GM23248 (cell line): ENCODE data around the gene NHEJ1. TPM values are rescaled to one million over a fixed set of nuclear protein-coding genes. Genes with fewer than 3 reads are reported as not detected.

Experiments used
- DNase-seq: peaks from one replicate; pipeline ENCODE4 v3.0.0-alpha.2; 2015
- H2AFZ ChIP-seq: fragments of 200-600 bp; sonication (generic); 2 replicates; pipeline ENCODE4 v1.6.1; 2016; ENCODE audit warnings: antibody characterized with exemption
- H3F3A ChIP-seq: fragments of 200-600 bp; sonication (generic); 2 replicates; pipeline ENCODE4 v1.6.1; 2016; ENCODE audit warnings: mild to moderate bottlenecking, antibody characterized with exemption, mixed run types; ENCODE audit not compliant: insufficient read depth
- H3K27ac ChIP-seq: fragments of 200-600 bp; sonication (generic); 2 replicates; pipeline ENCODE4 v1.5.1; 2016; ENCODE audit warnings: mild to moderate bottlenecking
- H3K27me3 ChIP-seq: fragments of 200-600 bp; sonication (generic); replicated peaks from 2 replicates; pipeline ENCODE4 v1.6.1; 2016; ENCODE audit warnings: mild to moderate bottlenecking; ENCODE audit not compliant: insufficient read depth
- H3K36me3 ChIP-seq: fragments of 200-600 bp; sonication (generic); 2 replicates; pipeline ENCODE4 v1.6.1; 2016; ENCODE audit warnings: low read depth, mild to moderate bottlenecking
- H3K4me1 ChIP-seq: fragments of 200-600 bp; sonication (generic); 2 replicates; pipeline ENCODE4 v1.6.1; 2016; ENCODE audit warnings: mild to moderate bottlenecking; ENCODE audit not compliant: insufficient read depth
- H3K4me2 ChIP-seq: fragments of 200-600 bp; sonication (generic); one replicate; pipeline ENCODE4 v1.6.1; 2016; ENCODE audit warnings: mild to moderate bottlenecking; ENCODE audit not compliant: unreplicated experiment
- H3K4me3 ChIP-seq: fragments of 200-600 bp; sonication (generic); 2 replicates; pipeline ENCODE4 v1.5.1; 2016; ENCODE audit warnings: mild to moderate bottlenecking
- H3K79me2 ChIP-seq: fragments of 200-600 bp; sonication (generic); 2 replicates; pipeline ENCODE4 v1.6.1; 2016; ENCODE audit warnings: mild to moderate bottlenecking; ENCODE audit not compliant: insufficient read depth
- H3K9ac ChIP-seq: fragments of 200-600 bp; sonication (generic); 2 replicates; pipeline ENCODE4 v1.6.1; 2016; ENCODE audit warnings: mild to moderate bottlenecking
- H3K9me2 ChIP-seq: fragments of 200-600 bp; sonication (generic); 2 replicates; pipeline ENCODE4 v1.6.1; 2016; ENCODE audit warnings: mixed run types, mild to moderate bottlenecking, moderate library complexity; ENCODE audit not compliant: insufficient read depth
- H3K9me3 ChIP-seq: fragments of 200-600 bp; sonication (generic); one replicate; pipeline ENCODE4 v1.6.1; 2017; ENCODE audit warnings: low read depth
- H4K20me1 ChIP-seq: fragments of 200-600 bp; sonication (generic); 2 replicates; pipeline ENCODE4 v1.6.0; 2016; ENCODE audit not compliant: insufficient read depth
- EZH2 ChIP-seq: fragments of 200-600 bp; sonication (generic); IDR thresholded peaks from 2 replicates; pipeline ENCODE4 v1.6.1; 2018; ENCODE audit warnings: antibody characterized with exemption, mild to moderate bottlenecking; ENCODE audit not compliant: insufficient read depth, poor library complexity, severe bottlenecking
- EZH2phosphoT487 ChIP-seq: fragments of 200-600 bp; sonication (generic); IDR thresholded peaks from 2 replicates; pipeline ENCODE4 v1.6.1; 2018; ENCODE audit warnings: antibody characterized with exemption, moderate library complexity, mild to moderate bottlenecking, low read depth; ENCODE audit not compliant: insufficient read depth
- WGBS, 2 experiments: methylation state at CpG; one replicate each; pipeline ENCODE4 v1.1.6; 2015 to 2017; ENCODE audit warnings: low lambda C conversion rate in 2 of 2, low coverage in 1 of 2; ENCODE audit errors: missing lambda C conversion rate in 2 of 2; 5-methylcytosine and 5-hydroxymethylcytosine counted together
- in situ Hi-C: fragments of 300-500 bp; cut with MboI; formaldehyde crosslinking; loops from 2 replicates; pipeline ENCODE4 v1.15.0; 2020
- polyA plus RNA-seq: library from polyadenylated mRNA; unstranded; fragments of >200 nt; fragmentation: Nextera tagmentation; extraction: Ambion mirVana; gene quantifications from 2 replicates; pipeline ENCODE4 v1.2.1, GENCODE V29; 2016
- total RNA-seq: library from RNA; depleted of rRNA; stranded (reverse); fragments of >200 nt; shearing (Covaris generic); gene quantifications from 2 replicates; pipeline ENCODE4 v1.2.3, GENCODE V29; 2014

The NHEJ1 gene
- total and polyA plus RNA-seq, 2 experiments from 2014 or later, result 8.3 to 16.1 TPM

- H3K4me3 ChIP-seq, result no peak within 1 kb of the TSS
- H3K27ac ChIP-seq, result no peak within 1 kb of the TSS
These were observed 9.5 kb upstream of the NHEJ1 start, which contains the start of gene SLC23A3 for GRCh38 chr2:219169930-219170654. SLC23A3 (minus strand) TSS chr2:219170029; CDS start chr2:219169984, 45 bp downstream.

GRCh38 chr2:219168932-219169331 lies 8.3 kb upstream of the NHEJ1 start:
- Histone ChIP-seq H3F3A (peaks cover 20% of the 10 kb centered on the region), H3K4me3 (no peak overlapping the region), H3K79me2 (no peaks in the 10 kb centered on the region; the same call in 1 of the 2 replicates), H3K9me2 (no peaks in the 10 kb centered on the region), H2AFZ (no peak overlapping the region), H3K27ac (no peak overlapping the region), H3K9me3 (no peaks in the 10 kb centered on the region), H3K4me1 (peaks cover 6% of the 10 kb centered on the region; the same call in 1 of the 2 replicates), H3K36me3 (0 out of 2 replicates have a peak, but pooled peaks cover under 1% of the 10 kb centered on the region), H3K4me2 (no peak overlapping the region), H4K20me1 (no peaks in the 10 kb centered on the region), H3K9ac (no peak overlapping the region), H3K27me3 (no peaks in the 10 kb centered on the region)
- in situ Hi-C loops, result loop anchor here (10.0 kb wide), 1 partner anchor 136 kb away; the partner anchor contains the start of gene PTPRN
- no peak for DNase-seq
- TF ChIP-seq EZH2 (no peak), EZH2phosphoT487 (no peak)

More at GRCh38 chr2:219169930-219170654, 9.5 kb upstream of the NHEJ1 start, which contains the start of gene SLC23A3:
- DNase-seq, result no peak
- TF ChIP-seq EZH2 (no peak), EZH2phosphoT487 (no peak)
- H3K9me3 ChIP-seq, result no peaks in the 10 kb centered on the region
- no peak within 1 kb of the TSS for H2AFZ ChIP-seq
- H3K79me2 ChIP-seq, result peaks cover 9% of the 10 kb centered on the region
- no peaks in the 10 kb centered on the region for H3K9me2 ChIP-seq
- H3K4me1 ChIP-seq, result peaks cover 10% of the 10 kb centered on the region; the same call in 1 of the 2 replicates
- H3K9ac ChIP-seq, result no peak within 1 kb of the TSS
- 83 to 91% methylated on average over 9 to 10 of the region's 10 CpGs for WGBS, 2 experiments
- no peaks in the 10 kb centered on the region for H3K27me3 ChIP-seq
- no peaks in the 10 kb centered on the region for H4K20me1 ChIP-seq
- H3K36me3 ChIP-seq, result peaks cover 11% of the 10 kb centered on the region; the same call in 1 of the 2 replicates
- H3K4me2 ChIP-seq, result no peak within 1 kb of the TSS
- in situ Hi-C loops, result loop anchor here (10.0 kb wide), 1 partner anchor 135 kb away; the partner anchor contains the start of gene PTPRN
- H3F3A ChIP-seq, result peaks cover 20% of the 10 kb centered on the region

- Histone ChIP-seq H3K36me3 (no peaks in the 10 kb centered on the region), H4K20me1 (no peaks in the 10 kb centered on the region), H3K27ac (no peak overlapping the region), H3F3A (peaks cover 20% of the 10 kb centered on the region), H2AFZ (no peak overlapping the region), H3K79me2 (no peaks in the 10 kb centered on the region), H3K4me3 (no peak overlapping the region), H3K9me3 (no peaks in the 10 kb centered on the region), H3K9ac (no peak overlapping the region), H3K27me3 (no peaks in the 10 kb centered on the region), H3K4me1 (peaks cover 6% of the 10 kb centered on the region; the same call in 1 of the 2 replicates), H3K9me2 (no peaks in the 10 kb centered on the region), H3K4me2 (no peak overlapping the region)
- 50 to 59% methylated on average over 6 of the region's 6 CpGs for WGBS, 2 experiments
- in situ Hi-C loops, result loop anchor here (10.0 kb wide), 1 partner anchor 136 kb away; the partner anchor contains the start of gene PTPRN
- no peak for TF ChIP-seq EZH2
- no peak for TF ChIP-seq EZH2phosphoT487
- DNase-seq, result peak; percentile 32
These were observed 7.9 kb upstream of the NHEJ1 start for GRCh38 chr2:219168526-219168925.

GRCh38 chr2:219167997-219168396 lies 7.4 kb upstream of the NHEJ1 start:
- no peaks in the 10 kb centered on the region for H3K27me3 ChIP-seq
- no peak overlapping the region for H3K4me2 ChIP-seq
- no peak overlapping the region for H2AFZ ChIP-seq
- H4K20me1 ChIP-seq, result no peaks in the 10 kb centered on the region
- no peak for DNase-seq
- in situ Hi-C loops, result loop anchor here (10.0 kb wide), 1 partner anchor 137 kb away; the partner anchor contains the start of gene PTPRN
- no peak overlapping the region for H3K4me3 ChIP-seq
- WGBS, 2 experiments, result 47 to 65% methylated on average over 5 of the region's 5 CpGs
- no peak overlapping the region for H3K9ac ChIP-seq
- TF ChIP-seq EZH2 (no peak), EZH2phosphoT487 (no peak)
- peaks cover 6% of the 10 kb centered on the region; the same call in 1 of the 2 replicates for H3K4me1 ChIP-seq
- no peak overlapping the region for H3K27ac ChIP-seq
- peaks cover 20% of the 10 kb centered on the region for H3F3A ChIP-seq
- H3K9me2 ChIP-seq, result no peaks in the 10 kb centered on the region
- H3K79me2 ChIP-seq, result no peaks in the 10 kb centered on the region
- H3K36me3 ChIP-seq, result no peaks in the 10 kb centered on the region
- no peaks in the 10 kb centered on the region for H3K9me3 ChIP-seq
